T-helper 1 cell (primary cell): ENCODE measurements around the gene SFTPD.
"Not testable (repeated sequence)": the region's sequence is repeated elsewhere in the genome, so short reads cannot be mapped to it uniquely, and the experiment has no call there.

Experiments
- DNase-seq, 5 donors: peaks; one replicate each; pipeline ENCODE4 v3.0.0-alpha.2; 2012 to 2020

The SFTPD gene

DNA sequence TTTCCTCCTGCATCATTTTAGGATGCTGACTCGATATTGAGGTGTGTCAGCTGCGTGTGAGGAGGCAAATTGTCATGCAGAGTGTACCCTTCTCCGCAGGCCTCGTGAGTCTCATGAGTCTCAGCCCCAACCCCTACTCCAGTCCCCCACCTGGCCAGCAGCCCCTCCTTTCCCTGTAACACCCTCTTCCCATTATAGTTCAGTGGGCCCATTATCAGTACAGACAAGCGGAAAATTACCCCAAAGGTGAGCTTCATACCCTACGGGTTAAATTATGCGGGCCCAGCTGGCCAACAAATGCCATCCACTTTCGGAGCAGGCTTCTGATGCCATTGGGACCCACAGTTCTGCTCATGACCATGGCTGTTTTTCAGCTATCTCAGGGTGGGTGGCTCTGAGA, 25.2 kb downstream of the SFTPD start:
- no peak for DNase-seq

DNA sequence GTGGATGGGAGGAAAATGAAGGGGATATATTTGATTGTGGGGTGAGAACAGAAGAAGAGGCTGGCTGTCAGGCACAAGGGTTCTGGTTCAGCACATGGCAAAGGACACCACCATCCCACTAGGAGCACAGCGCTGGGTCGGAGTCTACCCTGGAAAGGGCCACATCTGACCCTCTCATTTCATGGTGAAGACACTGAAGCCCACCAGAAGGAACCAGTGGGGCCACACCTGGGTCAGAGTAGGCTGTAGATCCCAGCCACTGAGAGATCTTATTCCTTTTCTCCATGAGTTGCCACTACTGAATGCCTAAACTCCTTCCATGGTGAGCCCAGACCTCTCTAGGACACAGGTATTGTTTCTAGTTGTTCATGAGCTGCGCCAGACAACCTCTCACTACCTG, 25.8 kb downstream of the SFTPD start:
- no peak for DNase-seq

DNA sequence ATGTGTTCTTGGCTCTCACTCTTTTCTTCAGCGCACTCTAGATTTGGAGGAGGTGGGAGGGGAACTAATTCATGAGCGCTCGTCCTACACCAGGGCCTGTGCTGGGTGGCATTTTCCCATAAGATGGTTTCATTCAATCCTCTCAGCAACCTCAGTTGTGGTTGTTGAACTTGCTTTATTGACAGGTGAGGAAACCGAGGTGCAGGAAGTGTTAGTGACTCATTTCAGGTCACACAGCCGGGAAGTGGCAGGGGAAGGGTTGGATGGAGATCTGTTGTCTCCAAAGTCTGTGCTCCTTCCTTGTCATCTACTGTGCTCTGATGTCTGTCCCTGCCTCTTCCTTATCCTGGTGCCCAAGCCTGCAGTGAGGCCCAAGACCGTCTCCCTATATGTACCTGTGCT, 26.9 kb downstream of the SFTPD start:
- DNase-seq = peak in 1 of 5 donors; percentile 23

DNA sequence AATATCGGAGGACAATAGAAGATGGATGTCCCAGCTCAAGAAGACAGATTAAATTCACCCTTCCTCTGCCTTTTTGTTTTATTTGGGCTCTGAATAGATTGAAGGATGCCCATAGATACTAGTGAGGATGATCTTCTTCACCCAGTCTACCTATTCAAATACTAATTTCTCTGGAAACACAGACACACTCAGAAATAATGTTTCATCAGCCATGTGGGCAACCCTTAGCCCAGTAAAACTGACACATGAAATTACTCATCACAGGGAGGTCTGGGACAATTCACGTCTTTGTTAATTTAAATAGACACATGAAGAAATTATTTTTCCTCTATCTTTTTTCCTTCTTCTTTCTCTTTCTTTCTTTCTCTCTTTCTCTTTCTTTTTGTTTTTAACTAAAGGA, 33.1 kb downstream of the SFTPD start:
- DNase-seq = not testable (repeated sequence)

DNA sequence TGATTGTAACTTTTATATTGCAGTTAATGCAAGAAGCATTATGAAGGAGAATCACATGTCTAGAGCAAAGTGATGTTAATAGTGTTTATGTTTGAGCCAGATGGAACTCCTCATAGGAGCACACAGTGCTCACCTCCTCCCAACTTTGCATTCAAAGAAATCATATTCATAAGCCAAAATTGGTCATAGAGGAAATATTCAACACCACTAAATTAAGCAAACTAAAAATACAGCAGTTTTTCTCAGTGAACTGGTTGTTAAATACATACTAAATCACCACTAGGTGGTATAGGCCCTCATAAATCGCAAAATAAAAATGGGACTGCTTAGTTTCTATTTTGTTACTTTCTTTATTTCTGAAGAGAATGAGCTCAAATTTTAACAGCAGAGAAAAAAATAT, 34.4 kb downstream of the SFTPD start:
- not testable (repeated sequence) for DNase-seq

DNA sequence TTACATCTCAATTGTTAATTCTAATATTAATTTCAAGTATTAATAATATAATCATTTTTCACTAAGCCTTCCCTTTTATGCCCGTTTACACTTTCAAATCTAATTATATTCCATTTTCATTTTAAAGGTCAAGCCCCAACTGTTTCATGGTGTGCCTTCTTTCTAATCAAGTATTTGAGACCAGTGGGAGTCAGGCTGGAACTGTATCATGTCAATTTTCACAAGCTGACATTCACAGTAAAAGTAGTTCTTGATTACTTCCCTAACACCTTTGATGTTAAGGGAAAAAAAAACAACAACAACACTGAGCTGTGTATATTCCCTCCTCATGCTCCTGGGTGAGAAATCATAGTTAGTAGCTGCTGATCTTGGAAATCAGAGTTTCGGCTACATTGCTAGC, 38.1 kb downstream of the SFTPD start:
- no peak for DNase-seq

DNA sequence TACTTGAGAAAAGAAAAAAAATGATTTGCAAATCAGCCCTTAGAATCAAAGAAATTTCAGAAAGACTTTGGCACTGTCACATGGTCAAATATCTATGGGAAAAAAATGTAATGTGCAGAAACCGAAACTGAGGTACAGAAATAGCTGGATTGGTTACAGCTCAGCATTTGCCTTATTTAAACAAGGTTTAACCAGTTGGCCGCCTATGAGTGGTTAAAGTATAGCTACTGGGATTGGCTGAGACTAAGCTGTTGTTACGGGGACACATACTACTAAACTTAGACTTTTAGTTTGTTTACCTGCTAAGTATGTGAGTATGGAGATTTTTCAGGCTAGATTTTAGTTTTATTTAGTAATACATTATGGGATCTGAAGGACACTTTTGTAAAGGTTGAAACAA, 38.6 kb downstream of the SFTPD start:
- DNase-seq = no peak

DNA sequence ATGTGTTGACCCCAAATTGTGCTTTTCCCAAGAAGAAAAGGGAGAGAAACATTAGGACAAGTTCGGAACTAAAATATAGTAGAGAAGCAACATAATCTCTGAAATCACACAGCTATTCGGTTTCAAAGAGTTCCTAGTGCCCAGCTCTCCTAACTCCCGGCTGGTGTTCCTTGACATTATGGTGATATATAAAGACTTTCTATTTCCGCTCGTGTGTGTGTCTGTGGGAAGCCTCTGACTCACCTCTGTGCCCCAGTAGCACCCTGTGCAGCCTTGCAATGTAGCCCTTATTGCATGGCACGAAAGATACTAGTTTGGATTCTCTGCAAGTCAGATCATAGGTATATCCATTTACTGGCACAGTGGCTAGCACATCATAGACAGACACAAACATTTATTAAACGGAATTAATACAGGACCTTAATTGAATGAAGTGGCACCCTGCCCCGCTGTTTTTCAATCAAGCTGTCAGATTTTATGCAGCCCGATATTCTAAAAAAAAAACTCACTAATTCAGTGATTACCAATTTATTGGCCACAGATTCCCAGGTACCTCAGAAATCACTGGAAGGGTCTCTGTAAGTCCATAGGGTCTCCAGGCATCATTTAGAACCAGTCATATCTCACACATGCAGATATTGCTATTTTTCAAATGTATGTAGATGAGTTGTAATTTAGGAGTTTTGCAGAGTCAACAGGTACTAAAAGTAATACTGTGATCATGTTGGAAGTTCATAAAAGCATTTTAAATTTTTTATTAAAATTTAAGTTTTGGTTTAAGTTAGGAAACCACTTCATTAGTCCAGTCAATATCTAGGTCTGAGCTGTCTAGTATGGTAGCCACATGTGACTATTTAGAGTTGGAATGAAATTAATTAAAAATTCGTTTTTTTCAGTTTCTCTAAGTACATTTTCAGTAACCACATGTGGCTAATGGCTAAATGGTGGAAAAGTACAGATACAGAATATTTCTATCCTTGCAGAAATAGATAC, 43.3 kb downstream of the SFTPD start:
- peak in 1 of 5 donors; percentile 21 for DNase-seq

DNA sequence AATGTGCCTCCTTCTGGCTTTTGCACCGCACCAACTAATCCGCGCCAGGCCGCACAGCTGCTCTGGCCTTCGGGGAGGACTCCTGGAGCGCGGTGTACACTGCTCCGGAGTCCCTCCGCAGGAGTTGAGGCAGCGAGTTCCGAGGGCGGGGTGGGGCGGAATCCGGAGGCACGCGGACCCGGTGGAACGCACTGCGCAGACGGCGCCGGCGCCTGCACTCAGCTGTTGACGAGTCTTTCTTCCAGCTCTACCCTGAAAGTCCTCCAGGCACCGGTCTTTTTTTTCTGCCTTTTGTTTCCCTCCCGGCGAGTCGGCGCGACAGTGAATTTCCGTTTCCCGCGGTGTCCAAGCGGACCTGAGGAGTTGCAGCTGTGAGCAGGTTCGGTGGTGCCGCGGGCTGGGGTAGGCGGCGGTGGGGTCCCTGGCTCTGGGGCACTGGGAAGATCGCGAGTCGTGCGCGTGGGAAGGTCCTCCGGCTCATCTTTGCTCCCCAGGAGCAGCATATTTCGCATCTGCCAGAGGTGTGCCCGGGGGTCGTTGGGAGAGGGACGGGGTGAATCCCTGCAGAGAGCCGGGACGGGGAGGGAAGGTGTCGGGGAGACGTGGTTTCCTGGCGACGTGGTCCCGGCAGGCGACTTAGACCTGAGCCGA, 44.1 kb downstream of the SFTPD start:
- peak in 3 of 5 donors; percentile 8 to 54 (median 21) for DNase-seq

DNA sequence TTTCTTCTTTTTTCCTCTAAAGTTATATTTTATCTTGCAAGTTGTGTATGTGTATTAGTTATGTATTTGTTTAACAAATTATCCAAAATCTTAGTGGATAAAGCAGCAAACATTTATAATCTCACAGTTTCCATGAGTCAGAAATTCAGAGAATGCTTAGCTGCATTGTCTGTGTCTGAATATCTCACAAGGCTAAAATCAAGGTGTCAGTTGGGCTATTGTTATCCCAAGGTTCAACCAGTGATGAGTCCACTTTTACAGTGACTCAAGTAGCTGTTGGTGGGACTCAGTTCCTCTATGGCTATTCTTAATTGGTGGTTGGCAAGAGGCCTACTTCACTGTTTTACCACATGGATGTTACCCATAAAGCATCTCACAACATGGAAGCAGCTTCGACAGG, 47.3 kb downstream of the SFTPD start:
- DNase-seq = not testable (repeated sequence)

DNA sequence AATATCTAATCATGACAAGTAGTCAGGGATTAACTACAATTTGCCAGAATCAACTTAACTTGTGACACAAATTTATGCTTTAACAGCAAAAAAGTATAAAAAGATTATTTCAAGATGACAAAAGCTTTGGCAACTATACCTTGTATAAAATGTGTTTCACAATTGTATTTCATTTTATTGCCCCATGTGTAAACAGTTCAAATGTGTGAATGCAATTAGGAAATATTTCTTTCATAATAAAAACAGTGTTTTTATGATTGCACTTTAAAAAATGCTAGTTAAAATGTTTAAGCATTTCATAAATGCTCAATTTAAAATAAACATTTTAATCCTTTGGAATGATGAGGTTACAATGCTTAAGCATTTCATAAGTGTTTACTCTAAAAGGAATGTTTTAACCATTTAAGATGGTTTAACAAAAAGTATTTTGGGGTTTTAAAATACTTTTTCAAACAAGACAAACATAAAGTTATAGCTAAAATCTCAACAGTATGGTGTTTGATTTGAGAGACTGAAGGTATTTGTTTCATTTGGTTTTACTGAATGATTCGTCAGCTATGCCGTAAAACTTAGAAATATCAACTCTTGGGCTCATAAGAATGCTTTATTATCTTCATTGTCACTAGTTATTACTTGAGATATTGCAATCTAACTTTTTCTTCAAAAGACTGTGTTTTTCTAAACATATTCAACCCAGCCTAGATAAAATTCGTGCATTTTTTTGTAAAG, 50.1 kb downstream of the SFTPD start:
- no peak for DNase-seq

DNA sequence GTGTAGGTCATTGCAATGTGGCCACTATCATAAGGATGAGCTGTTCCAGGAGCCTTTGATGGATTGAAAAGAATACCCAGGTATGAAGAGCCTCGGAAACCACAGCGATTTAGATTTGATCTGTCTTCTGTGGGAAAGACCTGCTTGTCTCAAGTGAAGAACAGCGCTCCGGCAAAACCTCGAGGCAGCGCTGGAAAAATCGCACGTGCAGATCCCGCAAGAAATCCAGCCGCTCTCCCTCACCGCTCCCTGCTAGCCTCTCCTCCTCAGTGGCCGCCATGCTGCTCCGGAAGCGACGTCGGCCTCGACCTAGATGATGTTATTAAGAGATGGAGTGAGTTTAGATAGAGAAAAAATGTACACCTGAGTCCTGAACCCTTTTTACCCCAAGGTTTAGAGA, 56.0 kb downstream of the SFTPD start:
- DNase-seq = not testable (repeated sequence)

DNA sequence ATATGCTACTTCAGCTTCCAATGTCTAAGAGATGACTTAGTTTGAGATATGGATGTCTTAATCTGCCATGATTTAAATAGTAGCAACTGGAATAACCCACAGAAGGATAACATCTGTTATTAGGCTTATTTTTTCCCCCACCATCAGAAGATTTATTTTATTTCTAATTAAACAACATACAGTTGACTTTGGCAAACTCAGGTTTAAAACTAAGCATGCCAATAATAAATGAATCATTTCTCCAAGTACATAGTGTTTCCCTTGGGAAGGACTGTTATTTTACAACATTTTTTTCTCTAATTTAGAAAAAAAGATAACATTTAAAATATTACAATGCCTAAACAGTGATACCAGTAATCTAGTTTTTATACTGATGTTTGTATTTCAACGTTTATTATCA, 58.4 kb downstream of the SFTPD start:
- no peak for DNase-seq

DNA sequence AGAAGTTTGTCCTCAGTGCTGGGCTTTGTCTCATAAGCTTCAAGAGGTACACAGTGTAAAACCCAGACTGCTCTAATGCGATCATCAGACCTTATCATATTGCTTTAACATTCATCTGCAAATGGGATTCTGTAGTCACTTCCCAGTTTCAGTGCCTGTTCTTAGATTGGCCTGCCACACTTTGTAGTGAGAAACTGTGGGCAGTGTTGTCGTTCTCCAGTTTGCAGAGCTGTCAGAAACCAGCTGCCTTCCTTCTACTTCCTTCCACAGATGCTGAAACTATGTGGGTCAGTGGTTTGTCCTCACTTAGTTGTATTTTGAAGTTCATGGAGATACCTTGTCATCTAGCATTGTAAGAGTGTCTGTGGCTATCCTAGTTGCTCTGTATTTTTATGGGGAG, 59.9 kb downstream of the SFTPD start:
- not testable (repeated sequence) for DNase-seq
